Stimulated activated CD4-positive, alpha-beta T cell treated with anti-CD3 and anti-CD28 coated beads, Interleukin-1b, Interleukin-23, amount 100 ng/mL, for 24 hours (primary cell): Measurements from ENCODE around the gene SEMA4D.
A peak's percentile ranks its signal among the peaks of the same experiment; 100 is the strongest.

ENCODE experiments used
- DNase-seq, 4 experiments: peaks; one replicate each; pipeline ENCODE4 v3.0.0-alpha.2; 2020; ENCODE audit warnings: low read depth in 4 of 4, low spot score in 1 of 4

Gene SEMA4D

DNA sequence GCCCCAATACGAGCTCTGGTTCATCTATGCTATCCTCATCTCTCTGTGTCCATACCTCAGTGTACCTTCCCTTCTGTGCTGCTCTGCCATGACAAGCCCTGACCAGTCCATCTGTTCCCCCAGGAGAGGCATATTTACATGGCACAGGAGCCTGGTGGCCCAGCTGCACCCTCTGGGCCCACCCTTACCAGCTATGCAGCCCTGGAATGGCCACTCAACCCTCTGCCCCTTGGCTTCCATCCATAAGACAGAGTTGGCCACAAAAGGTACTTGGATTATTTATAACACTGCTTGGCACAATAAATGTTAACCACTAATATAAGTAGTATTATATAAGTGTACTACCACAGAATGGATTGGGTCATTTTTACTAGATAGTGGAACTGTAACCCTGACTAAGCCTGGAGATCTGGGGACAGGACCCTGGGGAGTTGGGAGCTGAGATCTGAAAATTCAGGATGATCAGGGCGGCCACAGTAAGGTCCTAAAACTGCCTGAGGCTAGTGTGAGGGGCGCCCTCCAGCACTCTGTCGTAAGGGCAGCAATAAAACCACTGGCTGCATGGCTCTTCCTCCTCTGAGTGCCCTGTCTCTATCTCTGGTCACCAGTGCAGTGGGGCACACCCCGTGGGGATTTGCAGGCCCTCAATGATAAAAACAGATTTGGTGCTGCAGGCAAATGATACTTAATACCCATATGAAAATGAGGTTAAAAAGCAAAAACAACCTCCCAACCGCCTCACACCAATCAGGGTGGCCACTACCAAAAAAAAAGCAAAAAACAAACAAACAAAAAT is 65.8 kb downstream of the SEMA4D start:
- DNase-seq: no peak

GRCh38 chr9:89430995-89431394 is 66.9 kb downstream of the SEMA4D start:
- DNase-seq: no peak

GRCh38 chr9:89428901-89429890 is 68.7 kb downstream of the SEMA4D start:
- no peak for DNase-seq

DNA sequence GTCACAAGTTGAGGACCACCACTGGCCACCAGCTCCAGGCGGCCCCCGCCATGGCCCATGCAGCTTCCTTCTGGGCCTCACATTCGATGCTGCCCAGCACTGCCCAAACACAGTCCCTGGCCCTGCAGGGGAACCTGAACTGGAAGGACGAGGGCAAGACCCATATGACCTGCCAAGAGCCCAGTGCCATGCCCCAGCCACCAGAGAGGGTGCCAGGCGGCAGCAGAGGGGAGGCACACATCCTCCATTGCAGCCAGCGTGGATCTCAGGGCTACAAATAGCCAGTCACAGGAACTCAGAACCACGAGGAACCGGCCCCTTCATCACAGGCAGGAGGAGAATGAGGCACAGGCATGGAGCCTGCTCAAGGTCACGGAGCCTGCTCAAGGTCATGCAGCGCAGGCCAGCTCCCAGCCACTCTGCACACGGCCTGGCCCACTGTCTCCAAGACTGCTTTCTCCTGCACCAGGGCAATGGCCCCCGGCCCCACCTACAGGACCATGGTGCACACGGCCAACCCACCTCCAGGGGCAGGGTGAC is 69.6 kb downstream of the SEMA4D start:
- DNase-seq: no peak

DNA sequence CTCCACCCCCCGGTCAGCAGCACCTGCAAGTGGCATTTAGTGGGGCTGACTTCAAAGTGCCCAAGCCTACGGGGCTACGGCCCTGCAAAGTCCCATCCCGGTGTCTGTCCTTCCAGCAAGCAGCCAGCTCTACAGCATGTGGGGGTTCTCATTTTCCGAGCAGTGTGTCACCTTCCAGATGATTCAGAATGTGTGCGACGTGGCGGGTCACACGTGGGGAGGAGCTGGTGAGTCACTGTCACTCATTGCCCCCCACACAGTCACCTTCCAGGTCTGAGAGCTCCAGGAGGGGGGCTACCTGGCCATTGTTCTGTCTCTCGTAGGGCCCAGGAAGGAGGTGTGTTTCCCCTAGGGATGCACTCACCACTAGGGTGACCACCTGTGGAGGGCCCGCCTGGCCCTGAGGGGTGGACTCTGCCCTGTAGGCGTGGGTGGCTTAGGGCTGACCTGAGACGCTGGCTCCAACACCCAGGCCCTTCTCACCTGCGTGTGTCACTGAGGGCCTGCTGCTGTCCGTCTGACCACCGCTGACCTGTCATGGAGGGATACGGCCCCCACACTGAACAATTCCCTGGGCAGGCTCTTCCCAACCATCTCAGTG is 70.2 kb downstream of the SEMA4D start:
- peak in 3 of 4 experiments; percentile 53 to 83 (median 72) for DNase-seq

DNA sequence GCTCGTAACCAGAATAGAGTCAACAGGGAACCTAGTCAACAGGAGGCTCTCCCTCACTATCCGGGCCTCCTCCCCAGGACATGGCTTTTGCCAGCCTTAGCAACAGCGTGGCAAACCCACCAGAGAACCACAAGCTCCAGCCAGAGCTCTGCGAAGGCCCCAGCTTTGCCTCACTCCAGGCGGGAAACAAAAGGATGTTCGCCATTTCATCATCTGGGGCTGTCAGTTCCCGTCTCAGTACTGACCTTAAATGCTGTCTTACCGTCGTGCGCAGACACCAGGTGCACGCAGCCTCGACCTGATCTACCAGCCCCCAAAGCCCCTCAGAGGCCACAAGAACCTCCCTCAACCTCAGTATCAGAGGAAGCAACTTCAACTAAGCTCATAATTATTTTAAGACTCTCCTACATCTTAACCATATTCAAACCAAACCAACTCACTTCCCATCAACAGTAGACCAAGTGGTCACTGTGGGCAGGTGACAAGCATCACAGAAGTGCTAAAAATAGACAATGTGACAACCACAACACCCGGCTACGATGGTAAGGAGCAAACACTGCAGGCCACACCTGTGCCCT is 71.4 kb downstream of the SEMA4D start:
- DNase-seq: no peak

- DNase-seq: no peak
Observed at GRCh38 chr9:89425921-89426383, 72.0 kb downstream of the SEMA4D start.

DNA sequence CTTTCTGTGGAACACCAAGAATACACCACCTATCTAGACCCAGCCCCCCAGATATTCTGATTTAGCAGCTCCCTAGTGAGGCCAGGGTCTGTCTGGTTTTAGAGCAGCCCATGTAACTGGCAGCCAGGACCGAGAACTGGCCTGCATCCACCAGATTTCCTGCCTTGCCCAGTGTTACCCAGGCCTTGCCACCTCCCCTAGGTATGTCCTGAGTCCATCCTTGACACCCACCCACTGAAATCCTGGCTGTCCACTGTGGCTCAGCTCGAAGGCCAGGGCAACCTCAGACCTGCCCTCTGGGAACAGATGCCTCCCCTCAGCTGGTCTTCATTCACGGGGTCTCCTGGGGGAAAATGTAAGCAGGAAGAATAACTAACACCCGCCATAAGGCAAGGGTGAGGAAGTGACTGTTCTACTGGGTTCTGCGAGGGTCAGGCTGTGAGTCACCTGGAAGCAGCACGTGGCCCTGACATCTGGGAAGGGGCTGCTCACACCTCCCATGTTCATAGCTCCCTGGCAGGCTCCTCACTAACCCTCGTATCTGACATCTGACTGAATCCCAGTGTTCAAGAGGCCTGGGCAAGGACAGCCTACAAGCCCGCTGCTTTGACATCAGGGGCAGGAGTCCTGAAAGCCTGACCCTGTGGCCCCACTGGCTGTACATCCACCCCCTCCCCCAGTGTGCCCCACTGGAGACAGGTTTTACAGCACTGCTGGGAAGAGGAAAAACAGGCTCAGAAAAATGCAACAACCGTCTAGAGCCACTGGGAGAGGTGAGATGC is 72.7 kb downstream of the SEMA4D start:
- DNase-seq: no peak

DNA sequence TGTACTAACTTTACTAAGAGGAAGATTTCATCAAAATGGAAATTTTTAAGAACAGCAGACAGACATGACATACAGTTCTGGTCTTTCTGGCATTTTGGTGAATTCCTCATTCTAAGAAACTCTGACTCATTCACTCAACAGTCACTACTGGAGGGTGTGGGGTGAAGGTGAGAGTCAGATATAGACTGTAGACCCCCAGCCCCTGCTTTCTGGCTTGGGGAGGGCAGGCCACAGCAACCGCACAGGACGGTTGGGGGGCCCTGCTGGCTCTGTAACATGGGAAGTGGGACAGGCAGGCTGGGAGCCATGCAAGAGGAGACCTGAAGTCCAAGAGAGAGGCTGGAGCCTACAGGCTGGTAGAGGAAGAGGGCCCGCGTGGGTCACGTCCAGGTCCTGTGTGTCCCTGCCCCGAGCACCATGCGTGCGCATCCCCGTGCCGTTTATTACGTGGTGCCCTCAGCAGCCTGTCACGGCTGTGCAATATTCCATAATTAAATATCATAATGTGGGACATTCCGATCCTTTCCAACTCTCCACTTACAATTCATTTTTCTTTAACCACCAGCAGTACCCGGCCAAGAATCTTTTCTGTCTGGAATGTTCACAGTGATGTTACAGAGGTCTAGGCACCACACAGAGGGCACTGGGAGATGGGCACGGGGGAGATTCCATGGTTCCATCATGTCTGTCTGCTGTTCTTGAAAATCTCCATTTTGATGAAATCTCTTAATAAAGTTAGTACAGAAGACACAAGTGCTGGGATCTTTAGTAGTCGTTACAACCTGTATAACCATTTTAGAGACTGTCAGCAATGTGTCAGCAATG is 75.5 kb downstream of the SEMA4D start:
- peak in 2 of 4 experiments; percentile 52 to 67 for DNase-seq

DNA sequence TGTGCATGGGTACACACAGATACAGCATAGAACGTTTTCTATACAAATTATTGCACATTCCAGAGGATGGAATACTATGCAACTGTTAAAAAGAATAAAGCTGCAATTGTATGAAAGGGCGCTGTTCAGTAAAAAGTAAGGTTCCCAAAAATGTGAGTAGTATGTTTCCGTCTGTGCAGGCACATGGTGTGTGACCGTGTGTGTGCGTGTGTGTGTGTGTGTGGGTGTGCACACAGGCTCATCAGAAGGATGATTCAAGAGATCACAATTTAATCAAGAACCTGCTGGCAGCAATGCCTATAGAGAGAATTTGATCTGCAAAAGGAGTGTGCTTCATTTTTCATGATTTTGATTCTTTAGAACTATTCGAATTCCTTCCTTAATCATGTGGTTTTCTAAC is 76.3 kb downstream of the SEMA4D start:
- no peak for DNase-seq

DNA sequence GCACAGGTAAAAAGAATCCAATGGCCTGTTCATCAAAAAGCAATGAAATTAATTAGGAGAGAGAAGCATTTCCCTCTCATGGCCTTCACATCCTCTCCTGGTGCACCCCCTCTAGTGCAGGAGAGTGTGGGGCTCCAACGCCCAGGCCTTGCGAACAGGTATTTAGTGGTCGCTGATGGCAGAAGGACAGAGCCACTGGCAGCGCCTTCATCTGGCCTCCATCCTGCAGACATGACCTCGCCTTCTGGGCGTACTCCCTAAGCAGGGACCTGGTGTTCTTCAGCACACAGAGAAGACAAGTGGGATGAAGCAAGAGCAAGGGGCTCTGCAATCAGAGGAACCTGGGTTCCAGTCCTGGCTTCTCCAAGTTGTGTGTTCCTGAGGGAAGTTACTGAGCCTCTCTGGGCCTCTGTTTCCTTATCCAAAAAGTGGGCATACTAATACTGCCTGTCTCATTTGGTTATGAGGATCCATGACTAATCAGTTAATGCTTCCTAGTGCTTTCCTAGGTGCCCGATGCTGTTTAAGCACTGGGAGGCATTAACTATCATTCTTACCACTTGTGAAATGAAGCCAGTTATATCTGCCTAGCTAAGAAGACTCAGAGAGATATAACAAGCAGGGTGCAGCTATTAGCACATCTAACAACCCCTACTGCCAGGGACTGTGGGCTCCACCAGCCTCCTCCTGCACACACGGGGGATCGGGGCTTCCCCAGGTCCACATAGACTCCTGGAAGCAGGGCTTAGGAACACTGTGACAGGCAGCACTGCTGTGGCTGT is 77.3 kb downstream of the SEMA4D start:
- no peak for DNase-seq

DNA sequence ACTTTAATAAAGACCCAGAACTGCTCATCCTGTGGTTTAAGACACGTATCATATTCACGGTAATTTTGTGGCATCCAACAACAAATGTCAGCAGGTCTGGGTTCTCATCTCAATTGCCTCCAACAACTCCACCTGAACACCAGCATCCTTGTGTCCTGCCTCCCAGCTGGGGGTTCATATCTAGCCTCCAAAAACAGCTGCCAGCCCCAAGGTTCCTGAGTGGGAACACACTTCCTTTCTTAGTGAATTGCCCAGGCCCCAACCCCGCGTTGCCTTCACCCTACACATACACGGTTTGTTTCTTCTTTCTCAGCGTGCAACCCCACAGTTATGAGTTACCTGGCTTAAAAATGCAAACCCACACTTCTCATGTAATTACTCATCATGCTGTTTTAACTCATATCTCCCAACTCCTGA is 77.9 kb downstream of the SEMA4D start:
- DNase-seq: no peak

- peak in 2 of 4 experiments; percentile 54 to 62 for DNase-seq
Observed at GRCh38 chr9:89418882-89419640, 78.9 kb downstream of the SEMA4D start.

GRCh38 chr9:89418474-89418845 is 79.5 kb downstream of the SEMA4D start:
- DNase-seq: no peak

- no peak for DNase-seq
Observed at GRCh38 chr9:89417832-89418473, 80.0 kb downstream of the SEMA4D start.

- no peak for DNase-seq
Observed at GRCh38 chr9:89414670-89415324, 83.1 kb downstream of the SEMA4D start.
